PC-9 (cell line): ENCODE measurements around the gene ZNF335. TPM values are rescaled to one million over a fixed set of nuclear protein-coding genes. Genes with fewer than 3 reads are reported as not detected.

ENCODE experiments used
- BruUV-seq: library from RNA; stranded (reverse); fragments of 400-500 nt; replicated peaks from 2 replicates; lab custom pipeline; 2021; lab: Mats Ljungman, UMichigan
- CTCF ChIA-PET: fragments of 300-600 bp; sonication (Branson Sonifier 250); formaldehyde crosslinking; loops from one replicate; lab custom pipeline; 2022; ENCODE audit warnings: antibody characterized with exemption; lab: Charles Lee
- POLR2A ChIA-PET: fragments of 300-600 bp; sonication (Branson Sonifier 250); formaldehyde crosslinking; loops from one replicate; lab custom pipeline; 2022; ENCODE audit warnings: antibody characterized with exemption; ENCODE audit not compliant: unreplicated experiment; lab: Charles Lee
- DNase-seq, 2 experiments: peaks; one replicate each; pipeline versions ENCODE4 v3.0.0 to v3.0.0-alpha.2; 2015 to 2022; ENCODE audit warnings: mixed read lengths in 1 of 2
- H2AFZ ChIP-seq: fragments of 200-600 bp; sonication (generic); 2 replicates; pipeline ENCODE4 v1.8.1; 2017; ENCODE audit warnings: antibody characterized with exemption
- H3F3A ChIP-seq: fragments of 200-600 bp; sonication (generic); 2 replicates; pipeline ENCODE4 v1.8.1; 2017; ENCODE audit warnings: antibody characterized with exemption, mild to moderate bottlenecking, low read depth; ENCODE audit not compliant: insufficient read depth
- H3K27ac ChIP-seq: fragments of 200-600 bp; sonication (generic); 2 replicates; pipeline ENCODE4 v1.6.1; 2016; ENCODE audit warnings: mixed run types
- H3K27me3 ChIP-seq: fragments of 200-600 bp; sonication (generic); 2 replicates; pipeline ENCODE4 v1.6.1; 2016; ENCODE audit warnings: low read depth, mixed run types; ENCODE audit not compliant: insufficient read depth
- H3K36me3 ChIP-seq: fragments of 200-600 bp; sonication (generic); 2 replicates; pipeline ENCODE4 v1.6.1; 2016; ENCODE audit warnings: low read depth, mixed run types
- H3K4me1 ChIP-seq: fragments of 200-600 bp; sonication (generic); replicated peaks from 2 replicates; pipeline ENCODE4 v1.6.1; 2016; ENCODE audit warnings: mixed run types; ENCODE audit not compliant: insufficient read depth
- H3K4me2 ChIP-seq: fragments of 200-600 bp; sonication (generic); 2 replicates; pipeline ENCODE4 v1.6.1; 2017; ENCODE audit warnings: mixed run types
- H3K4me3 ChIP-seq: fragments of 200-600 bp; sonication (generic); 2 replicates; pipeline ENCODE4 v1.6.1; 2016; ENCODE audit warnings: mixed run types
- H3K79me2 ChIP-seq: fragments of 200-600 bp; sonication (generic); 2 replicates; pipeline ENCODE4 v1.6.1; 2017; ENCODE audit warnings: low read depth, mixed run types
- H3K9me2 ChIP-seq: fragments of 200-600 bp; sonication (generic); 2 replicates; pipeline ENCODE4 v1.8.1; 2017; ENCODE audit warnings: mild to moderate bottlenecking; ENCODE audit not compliant: insufficient read depth
- H3K9me3 ChIP-seq: fragments of 200-600 bp; sonication (generic); 2 replicates; pipeline ENCODE4 v1.8.1; 2016; ENCODE audit warnings: low read depth; ENCODE audit not compliant: insufficient read depth
- H4K20me1 ChIP-seq: fragments of 200-600 bp; sonication (generic); 2 replicates; pipeline ENCODE4 v1.8.1; 2017; ENCODE audit not compliant: insufficient read depth
- EZH2 ChIP-seq: fragments of 200-600 bp; sonication (generic); IDR thresholded peaks from 2 replicates; pipeline ENCODE4 v1.8.0; 2017; ENCODE audit warnings: antibody characterized with exemption, low read depth
- intact Hi-C: fragments of 100-400 bp; cut with micrococcal nuclease; formaldehyde crosslinking; loops from one replicate; pipeline ENCODE4 v1.10.0; 2022; ENCODE audit not compliant: unreplicated experiment
- total RNA-seq: library from RNA; stranded (reverse); gene quantifications from 2 replicates; pipeline ENCODE4 v1.2.3, GENCODE V29; 2021
- TF ChIP-seq, protein P1 (sequence below): fragments of 200-600 bp; sonication (generic); conservative IDR thresholded peaks from 2 replicates; pipeline ENCODE4 v1.6.1; 2017; ENCODE audit warnings: mixed run types, antibody characterized with exemption, mild to moderate bottlenecking, moderate library complexity

ZNF335 gene
- total RNA-seq, 1 experiment from 2014 or later: 16.3 TPM

DNA sequence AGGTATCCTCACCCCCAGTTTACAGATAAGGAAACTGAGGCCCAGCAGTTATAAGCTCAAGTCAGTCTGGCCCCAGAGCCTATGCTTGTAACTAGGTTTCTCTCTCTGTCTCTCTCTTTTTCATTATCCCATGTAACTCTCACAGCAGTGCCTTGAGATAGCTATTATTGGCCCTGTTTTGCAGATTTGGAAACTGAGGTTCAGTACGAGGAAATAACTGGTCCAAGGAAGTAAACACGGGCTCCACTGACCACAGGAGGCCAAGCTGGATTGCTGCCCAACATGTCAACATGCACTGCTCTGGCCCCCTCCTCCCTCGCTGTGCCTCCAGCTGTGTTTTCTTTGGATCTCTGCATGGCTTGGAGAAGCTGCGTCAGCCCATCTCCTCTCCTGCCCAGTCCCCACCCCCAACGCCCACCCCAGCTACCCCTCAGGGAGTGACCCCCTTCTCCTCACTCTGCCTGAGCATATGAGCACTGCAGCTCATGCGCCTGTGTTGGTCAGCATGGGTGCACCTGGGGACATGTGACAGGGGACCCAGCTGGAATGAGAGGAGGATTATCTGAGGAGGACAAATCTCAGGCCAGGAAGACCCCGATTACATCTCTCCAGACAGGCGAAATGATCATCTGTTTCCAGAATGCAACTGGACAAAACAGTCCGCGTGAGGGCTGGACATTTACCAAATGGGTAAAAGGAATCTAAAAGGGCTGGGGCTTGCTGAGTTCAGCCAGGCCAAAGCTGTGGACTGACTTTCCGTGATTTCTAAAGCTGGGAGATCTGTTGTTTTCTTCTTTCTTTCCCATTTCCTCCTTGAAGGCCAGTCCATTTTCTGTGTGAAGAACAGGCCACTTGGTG is 52.2 kb downstream of the ZNF335 start:
- H4K20me1 ChIP-seq: no peaks in the 10 kb centered on the region
- H3K9me3 ChIP-seq: no peaks in the 10 kb centered on the region
- H3F3A ChIP-seq: peaks cover 16% of the 10 kb centered on the region
- no peak overlapping the region for H3K4me2 ChIP-seq
- no peak for DNase-seq
- H3K9me2 ChIP-seq: no peaks in the 10 kb centered on the region
- H3K4me1 ChIP-seq: peaks cover 13% of the 10 kb centered on the region; the same call in 1 of the 2 replicates
- no peaks in the 10 kb centered on the region for H3K36me3 ChIP-seq
- TF ChIP-seq, protein P1, sequence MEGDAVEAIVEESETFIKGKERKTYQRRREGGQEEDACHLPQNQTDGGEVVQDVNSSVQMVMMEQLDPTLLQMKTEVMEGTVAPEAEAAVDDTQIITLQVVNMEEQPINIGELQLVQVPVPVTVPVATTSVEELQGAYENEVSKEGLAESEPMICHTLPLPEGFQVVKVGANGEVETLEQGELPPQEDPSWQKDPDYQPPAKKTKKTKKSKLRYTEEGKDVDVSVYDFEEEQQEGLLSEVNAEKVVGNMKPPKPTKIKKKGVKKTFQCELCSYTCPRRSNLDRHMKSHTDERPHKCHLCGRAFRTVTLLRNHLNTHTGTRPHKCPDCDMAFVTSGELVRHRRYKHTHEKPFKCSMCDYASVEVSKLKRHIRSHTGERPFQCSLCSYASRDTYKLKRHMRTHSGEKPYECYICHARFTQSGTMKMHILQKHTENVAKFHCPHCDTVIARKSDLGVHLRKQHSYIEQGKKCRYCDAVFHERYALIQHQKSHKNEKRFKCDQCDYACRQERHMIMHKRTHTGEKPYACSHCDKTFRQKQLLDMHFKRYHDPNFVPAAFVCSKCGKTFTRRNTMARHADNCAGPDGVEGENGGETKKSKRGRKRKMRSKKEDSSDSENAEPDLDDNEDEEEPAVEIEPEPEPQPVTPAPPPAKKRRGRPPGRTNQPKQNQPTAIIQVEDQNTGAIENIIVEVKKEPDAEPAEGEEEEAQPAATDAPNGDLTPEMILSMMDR: no peak
- TF ChIP-seq EZH2: no peak
- H2AFZ ChIP-seq: no peak overlapping the region
- no peaks in the 10 kb centered on the region for H3K79me2 ChIP-seq
- intact Hi-C loops: no loop called here
- no peaks in the 10 kb centered on the region for H3K27me3 ChIP-seq
- BruUV-seq: no TSS peak
- H3K27ac ChIP-seq: no peak overlapping the region
- no peak overlapping the region for H3K4me3 ChIP-seq
- ChIA-PET CTCF (no interaction called here), POLR2A (interaction anchor here (0.5 kb wide), 1 partner anchor 14 kb away, joined by 3 read pairs; no protein-coding TSS in a partner anchor)

DNA sequence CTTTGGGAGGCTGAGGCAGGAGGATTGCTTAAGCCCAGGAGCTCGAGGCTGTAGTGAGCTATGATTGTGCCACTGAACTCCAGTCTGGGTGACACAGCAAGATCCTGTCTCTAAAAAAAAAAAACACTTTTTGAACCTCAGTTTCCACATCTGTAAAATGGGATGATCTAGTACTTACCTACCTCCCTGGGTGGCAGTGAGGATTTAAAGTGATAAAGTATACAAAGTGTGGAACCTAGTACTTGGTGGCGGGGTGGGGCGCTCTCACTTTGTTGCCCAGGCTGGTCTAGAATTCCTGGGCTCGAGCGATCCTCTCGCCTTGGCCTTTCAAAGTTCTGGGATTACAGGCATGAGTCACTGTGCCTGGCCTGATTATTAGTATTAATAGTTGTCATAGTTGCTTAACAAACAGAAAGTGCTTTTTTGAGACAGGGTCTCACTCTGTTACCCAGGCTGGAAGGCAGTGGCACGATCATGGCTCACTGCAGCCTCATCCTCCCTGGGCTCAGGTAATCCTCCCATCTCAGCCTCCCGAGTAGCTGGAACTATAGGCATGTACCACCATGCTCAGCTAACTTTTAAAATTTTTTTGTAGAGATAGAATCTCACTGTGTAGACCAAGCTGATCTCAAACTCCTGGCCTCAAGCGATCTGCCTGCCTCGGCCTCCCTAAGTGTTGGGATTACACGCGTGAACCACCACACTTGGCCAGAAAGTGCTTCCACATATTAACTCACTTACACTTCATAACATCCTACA is 53.0 kb downstream of the ZNF335 start:
- TF ChIP-seq, protein P1: no peak
- no peak for TF ChIP-seq EZH2
- CTCF ChIA-PET: interaction anchor here (0.7 kb wide), 1 partner anchor 18 kb away, joined by 4 read pairs; no protein-coding TSS in a partner anchor
- no TSS peak for BruUV-seq
- Histone ChIP-seq H3K36me3 (no peaks in the 10 kb centered on the region), H4K20me1 (no peaks in the 10 kb centered on the region), H3K27me3 (no peaks in the 10 kb centered on the region), H3K9me2 (no peaks in the 10 kb centered on the region), H3K4me2 (no peak overlapping the region), H3K4me1 (peaks cover 21% of the 10 kb centered on the region), H3K27ac (no peak overlapping the region), H3K9me3 (no peaks in the 10 kb centered on the region), H2AFZ (no peak overlapping the region), H3F3A (peaks cover 24% of the 10 kb centered on the region), H3K79me2 (no peaks in the 10 kb centered on the region), H3K4me3 (no peak overlapping the region)
- no peak for DNase-seq
- POLR2A ChIA-PET: interaction anchor here (0.5 to 0.6 kb wide), 2 partner anchors 15 to 16 kb away, joined by 3 to 4 read pairs; no protein-coding TSS in a partner anchor
- intact Hi-C loops: no loop called here

DNA sequence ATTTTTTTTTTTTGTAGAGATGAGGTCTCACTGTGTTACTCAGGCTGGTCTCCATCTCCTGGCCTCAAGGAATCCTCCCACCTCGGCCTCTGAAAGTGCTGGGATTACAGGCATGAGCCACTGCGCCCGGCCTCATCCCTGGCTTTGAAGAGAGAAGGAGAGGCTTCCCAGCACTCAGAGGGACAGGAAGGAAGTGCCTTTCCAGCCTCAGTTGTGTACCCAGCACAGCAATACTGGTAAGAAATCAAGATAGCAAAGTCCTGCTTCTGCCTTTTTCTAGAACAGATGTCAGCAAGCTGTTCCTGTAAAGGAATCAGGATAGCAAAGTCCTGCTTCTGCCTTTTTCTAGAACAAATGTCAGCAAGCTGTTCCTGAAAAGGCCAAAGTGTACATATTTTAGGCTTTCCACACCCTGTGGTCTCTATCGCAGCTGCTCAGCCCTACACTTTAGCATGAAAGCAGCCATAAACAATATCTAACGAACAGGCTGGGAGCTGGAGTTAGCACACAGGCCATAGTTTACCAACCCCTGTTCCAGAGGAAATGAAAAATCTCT is 53.7 kb downstream of the ZNF335 start:
- CTCF ChIA-PET: interaction anchor here (0.7 kb wide), 1 partner anchor 18 kb away, joined by 4 read pairs; no protein-coding TSS in a partner anchor
- DNase-seq: no peak
- POLR2A ChIA-PET: interaction anchor here (0.6 kb wide), 1 partner anchor 17 kb away, joined by 4 read pairs; no protein-coding TSS in a partner anchor
- no peak for TF ChIP-seq EZH2
- TF ChIP-seq, protein P1: no peak
- Histone ChIP-seq H3K4me3 (no peak overlapping the region), H3K9me2 (no peaks in the 10 kb centered on the region), H3K27ac (no peak overlapping the region), H3K27me3 (no peaks in the 10 kb centered on the region), H3K36me3 (no peaks in the 10 kb centered on the region), H3K4me2 (no peak overlapping the region), H3K9me3 (no peaks in the 10 kb centered on the region), H3F3A (peaks cover 27% of the 10 kb centered on the region), H4K20me1 (no peaks in the 10 kb centered on the region), H3K4me1 (peaks cover 23% of the 10 kb centered on the region), H2AFZ (no peak overlapping the region), H3K79me2 (no peaks in the 10 kb centered on the region)
- no TSS peak for BruUV-seq
- intact Hi-C loops: no loop called here
